Cardiac muscle cell (in vitro differentiated cells and primary cell): ENCODE data around the gene KIFC1. TPM values are rescaled to one million over a fixed set of nuclear protein-coding genes. Genes with fewer than 3 reads are reported as not detected.

Experiments used
- DNase-seq, 2 donors: peaks; one replicate each; pipeline versions ENCODE4 v3.0.0 to v3.0.0-alpha.2; 2010 to 2017; ENCODE audit warnings: low read depth in 1 of 2, low spot score in 1 of 2
- H3K27ac ChIP-seq: fragments of 200-600 bp; sonication (generic); 2 replicates; pipeline ENCODE4 v1.5.1; 2016
- H3K27me3 ChIP-seq: fragments of 200-600 bp; sonication (generic); 2 replicates; pipeline ENCODE4 v1.6.0; 2016; ENCODE audit warnings: control low read depth
- H3K36me3 ChIP-seq: fragments of 200-600 bp; sonication (generic); 2 replicates; pipeline ENCODE4 v1.5.1; 2016; ENCODE audit warnings: control low read depth
- H3K4me1 ChIP-seq: fragments of 200-600 bp; sonication (generic); 2 replicates; pipeline ENCODE4 v1.8.1; 2017; ENCODE audit warnings: low read depth, mild to moderate bottlenecking, mixed run types
- H3K4me3 ChIP-seq: fragments of 200-600 bp; sonication (generic); 2 replicates; pipeline ENCODE4 v1.5.1; 2016; ENCODE audit warnings: mild to moderate bottlenecking
- H3K9me3 ChIP-seq: fragments of 200-600 bp; sonication (generic); 2 replicates; pipeline ENCODE4 v1.5.1; 2017; ENCODE audit warnings: low read depth, mild to moderate bottlenecking, control low read depth
- polyA plus RNA-seq: library from polyadenylated mRNA; unstranded; fragments of >200 nt; fragmentation: Nextera tagmentation; extraction: Ambion mirVana; gene quantifications from 2 replicates; pipeline ENCODE4 v1.2.1, GENCODE V29; 2016
- total RNA-seq: library from RNA; depleted of rRNA; stranded (reverse); fragments of >200 nt; gene quantifications from 2 replicates; pipeline ENCODE4 v1.2.3, GENCODE V29; 2016
- TF ChIP-seq, protein P1 (sequence below): IDR thresholded peaks from 2 replicates; pipeline ENCODE4 v1.5.1; 2012; ENCODE audit warnings: low read depth, mild to moderate bottlenecking, low read length

KIFC1 gene
- total and polyA plus RNA-seq, 2 experiments from 2014 or later, result 9.4 to 69.2 TPM

DNA sequence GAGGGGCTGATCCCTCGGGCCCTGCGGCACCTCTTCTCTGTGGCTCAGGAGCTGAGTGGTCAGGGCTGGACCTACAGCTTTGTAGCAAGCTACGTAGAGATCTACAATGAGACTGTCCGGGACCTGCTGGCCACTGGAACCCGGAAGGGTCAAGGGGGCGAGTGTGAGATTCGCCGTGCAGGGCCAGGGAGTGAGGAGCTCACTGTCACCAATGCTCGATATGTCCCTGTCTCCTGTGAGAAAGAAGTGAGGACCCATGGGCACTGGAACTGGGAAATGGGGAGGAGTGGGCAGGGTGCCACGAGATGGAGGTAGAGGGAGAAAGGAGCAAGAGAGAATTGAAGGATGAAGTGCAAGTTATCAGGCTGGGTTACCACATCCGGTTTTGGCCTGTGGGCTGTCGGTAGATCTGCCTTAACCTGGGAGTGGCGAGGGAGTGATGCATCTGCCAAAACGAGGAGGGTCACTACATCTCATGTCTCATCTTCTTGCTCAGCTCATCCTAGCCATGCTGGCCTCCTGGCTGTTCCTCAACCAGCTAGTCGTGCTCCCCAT is 13.8 kb downstream of the KIFC1 start:
- H3K9me3 ChIP-seq, result no peaks in the 10 kb centered on the region
- no peaks in the 10 kb centered on the region for H3K36me3 ChIP-seq
- H3K4me3 ChIP-seq, result no peak overlapping the region
- H3K27me3 ChIP-seq, result no peaks in the 10 kb centered on the region
- no peak for DNase-seq
- TF ChIP-seq, protein P1, sequence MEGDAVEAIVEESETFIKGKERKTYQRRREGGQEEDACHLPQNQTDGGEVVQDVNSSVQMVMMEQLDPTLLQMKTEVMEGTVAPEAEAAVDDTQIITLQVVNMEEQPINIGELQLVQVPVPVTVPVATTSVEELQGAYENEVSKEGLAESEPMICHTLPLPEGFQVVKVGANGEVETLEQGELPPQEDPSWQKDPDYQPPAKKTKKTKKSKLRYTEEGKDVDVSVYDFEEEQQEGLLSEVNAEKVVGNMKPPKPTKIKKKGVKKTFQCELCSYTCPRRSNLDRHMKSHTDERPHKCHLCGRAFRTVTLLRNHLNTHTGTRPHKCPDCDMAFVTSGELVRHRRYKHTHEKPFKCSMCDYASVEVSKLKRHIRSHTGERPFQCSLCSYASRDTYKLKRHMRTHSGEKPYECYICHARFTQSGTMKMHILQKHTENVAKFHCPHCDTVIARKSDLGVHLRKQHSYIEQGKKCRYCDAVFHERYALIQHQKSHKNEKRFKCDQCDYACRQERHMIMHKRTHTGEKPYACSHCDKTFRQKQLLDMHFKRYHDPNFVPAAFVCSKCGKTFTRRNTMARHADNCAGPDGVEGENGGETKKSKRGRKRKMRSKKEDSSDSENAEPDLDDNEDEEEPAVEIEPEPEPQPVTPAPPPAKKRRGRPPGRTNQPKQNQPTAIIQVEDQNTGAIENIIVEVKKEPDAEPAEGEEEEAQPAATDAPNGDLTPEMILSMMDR, result no peak
- H3K4me1 ChIP-seq, result no peaks in the 10 kb centered on the region
- no peak overlapping the region for H3K27ac ChIP-seq

DNA sequence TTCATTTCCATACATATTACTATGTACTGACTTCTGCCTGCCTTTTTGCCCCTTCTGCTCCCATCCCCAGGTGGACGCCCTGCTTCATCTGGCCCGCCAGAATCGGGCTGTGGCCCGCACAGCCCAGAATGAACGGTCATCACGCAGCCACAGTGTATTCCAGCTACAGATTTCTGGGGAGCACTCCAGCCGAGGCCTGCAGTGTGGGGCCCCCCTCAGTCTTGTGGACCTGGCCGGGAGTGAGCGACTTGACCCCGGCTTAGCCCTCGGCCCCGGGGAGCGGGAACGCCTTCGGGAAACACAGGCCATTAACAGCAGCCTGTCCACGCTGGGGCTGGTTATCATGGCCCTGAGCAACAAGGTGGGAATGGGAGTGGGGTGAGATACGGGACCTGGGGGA is 14.5 kb downstream of the KIFC1 start:
- Histone ChIP-seq H3K9me3 (no peaks in the 10 kb centered on the region), H3K4me1 (no peaks in the 10 kb centered on the region), H3K4me3 (no peak overlapping the region), H3K36me3 (no peaks in the 10 kb centered on the region), H3K27ac (no peak overlapping the region), H3K27me3 (no peaks in the 10 kb centered on the region)
- DNase-seq, result no peak
- TF ChIP-seq, protein P1, result no peak

DNA sequence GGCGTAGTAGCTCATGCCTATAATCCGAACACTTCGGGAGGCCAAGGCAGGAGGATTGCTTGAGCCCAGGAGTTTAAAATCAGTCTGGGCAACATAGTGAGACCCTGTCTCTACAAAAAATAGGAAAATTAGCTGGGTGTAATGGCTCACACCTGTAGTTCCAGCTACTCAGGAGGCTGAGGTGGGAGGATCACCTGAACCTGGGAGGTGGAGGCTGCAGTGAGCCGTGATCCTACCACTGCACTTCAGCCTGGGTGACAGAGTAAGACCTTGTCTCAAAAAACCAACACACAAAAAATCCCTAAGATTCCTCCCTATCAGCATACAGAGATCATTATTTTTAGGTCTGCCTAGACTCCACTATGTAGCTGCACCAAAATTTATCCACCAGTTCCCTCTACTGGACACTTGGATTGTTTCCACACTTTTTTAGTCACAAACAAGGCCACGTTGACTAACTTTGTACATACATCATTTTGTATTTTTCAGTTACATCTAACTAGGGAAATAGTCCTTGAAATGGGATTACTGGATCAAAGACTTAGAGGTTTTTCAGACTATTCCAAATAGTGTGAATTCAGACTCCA is 15.6 kb downstream of the KIFC1 start:
- peak in 1 of 2 donors; percentile 72 for DNase-seq
- Histone ChIP-seq H3K27ac (no peak overlapping the region), H3K4me1 (no peaks in the 10 kb centered on the region), H3K36me3 (no peaks in the 10 kb centered on the region), H3K27me3 (no peaks in the 10 kb centered on the region), H3K9me3 (no peaks in the 10 kb centered on the region), H3K4me3 (no peak overlapping the region)
- TF ChIP-seq, protein P1, result peak; percentile 38

DNA sequence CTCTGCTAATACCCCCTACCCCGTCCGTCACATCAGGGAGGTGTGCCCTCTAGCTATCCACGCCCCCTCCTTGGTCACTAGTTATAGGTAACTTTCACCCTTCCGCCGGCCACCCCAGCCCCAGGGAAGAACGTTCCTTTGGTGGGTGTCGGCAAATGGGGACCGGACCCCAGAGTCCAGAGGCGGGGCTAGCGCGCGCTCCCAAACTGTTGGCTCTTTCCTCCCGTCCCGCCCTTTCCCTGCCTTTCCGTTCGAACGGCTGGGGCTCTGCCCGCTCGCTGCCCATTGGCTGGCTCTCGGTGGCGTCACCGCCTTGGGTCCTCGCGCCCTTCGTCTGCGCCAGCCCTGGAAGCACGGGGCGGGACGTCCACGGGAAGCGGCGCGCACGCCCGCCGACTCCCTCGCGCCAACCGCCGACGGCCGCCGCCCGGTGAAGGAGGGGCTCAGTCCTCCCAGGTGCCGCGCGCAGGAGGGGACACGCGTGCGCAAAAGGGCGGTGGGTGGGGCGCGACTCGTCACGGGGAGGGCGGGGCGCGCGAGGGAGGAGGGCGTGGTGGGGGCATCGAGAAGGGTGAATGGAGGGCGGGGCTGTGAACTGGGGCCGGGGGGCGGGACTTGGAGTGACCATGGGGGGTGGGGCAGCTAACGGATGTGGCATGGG is 18.6 kb downstream of the KIFC1 start:
- peak overlapping the region; percentile 97 for H3K4me3 ChIP-seq
- H3K9me3 ChIP-seq, result no peaks in the 10 kb centered on the region
- H3K27me3 ChIP-seq, result no peaks in the 10 kb centered on the region
- peaks cover 17% of the 10 kb centered on the region for H3K36me3 ChIP-seq
- no peaks in the 10 kb centered on the region for H3K4me1 ChIP-seq
- H3K27ac ChIP-seq, result peak overlapping the region; percentile 95
- TF ChIP-seq, protein P1, result no peak
- peak; percentile 99 for DNase-seq

DNA sequence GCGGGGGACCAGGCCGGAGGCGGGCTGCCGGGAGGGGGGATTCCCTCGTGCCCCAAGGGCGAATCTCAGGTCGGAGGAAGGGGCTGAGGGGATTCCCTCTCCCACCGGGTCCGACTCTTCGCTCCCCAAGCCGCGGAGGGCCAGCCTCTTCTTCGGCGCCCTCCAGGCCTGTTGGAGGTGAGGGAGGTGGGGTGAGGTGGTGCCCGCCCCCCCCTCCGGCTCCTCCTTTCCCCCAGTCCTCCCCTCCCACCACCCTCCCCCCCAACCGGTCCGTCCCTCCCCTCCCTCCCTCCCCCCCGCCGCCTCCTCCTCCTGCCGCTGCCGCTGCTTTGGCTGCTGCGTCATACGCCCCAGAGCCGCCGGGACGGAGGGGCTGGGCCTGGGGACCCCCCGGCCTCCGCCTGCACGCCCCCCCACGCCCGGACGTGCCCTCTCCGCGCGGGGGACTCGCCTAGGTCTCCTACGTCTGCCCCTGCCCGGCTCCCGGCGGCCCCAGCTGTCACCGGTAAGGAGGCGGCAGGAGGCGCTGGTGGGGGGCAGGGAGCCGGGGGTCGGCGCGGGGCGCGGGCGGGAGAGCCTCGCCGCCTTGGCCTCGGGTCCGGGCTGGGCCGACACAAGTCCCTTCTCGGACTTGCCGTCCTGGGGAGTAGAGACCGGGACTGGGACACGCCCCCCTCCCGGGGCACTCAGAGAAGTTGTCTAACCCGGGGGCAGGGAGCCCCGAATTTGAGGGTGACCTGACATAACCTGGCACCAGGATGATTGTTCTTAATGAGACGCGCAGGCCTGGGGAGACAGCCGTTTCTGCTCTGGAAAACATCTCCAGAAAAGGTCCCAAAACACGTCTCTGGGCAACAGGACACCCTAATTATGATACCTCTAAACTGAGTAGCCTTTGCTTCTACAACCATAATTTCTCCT is 19.3 kb downstream of the KIFC1 start, which contains the start of gene PHF1:
Gene PHF1 (plus strand): TSS at position 304 of the 921 bp plus-strand sequence. CDS start 1,250 bp downstream, outside the sequence.
- peaks cover 25% of the 10 kb centered on the region for H3K36me3 ChIP-seq
- H3K27ac ChIP-seq, result peak within 1 kb of the TSS; percentile 95
- H3K27me3 ChIP-seq, result no peaks in the 10 kb centered on the region
- TF ChIP-seq, protein P1, result no peak
- H3K4me3 ChIP-seq, result peak within 1 kb of the TSS; percentile 97
- H3K4me1 ChIP-seq, result no peaks in the 10 kb centered on the region
- DNase-seq, result peak; percentile 67 to 91
- H3K9me3 ChIP-seq, result no peaks in the 10 kb centered on the region
